Measurements from ENCODE around the gene DCAF17.

DCAF17 gene

GRCh38 chr2:171393487-171393886 is 40.5 kb upstream of the DCAF17 start:
- no peak for FAIRE-seq
- TF ChIP-seq, protein P1, sequence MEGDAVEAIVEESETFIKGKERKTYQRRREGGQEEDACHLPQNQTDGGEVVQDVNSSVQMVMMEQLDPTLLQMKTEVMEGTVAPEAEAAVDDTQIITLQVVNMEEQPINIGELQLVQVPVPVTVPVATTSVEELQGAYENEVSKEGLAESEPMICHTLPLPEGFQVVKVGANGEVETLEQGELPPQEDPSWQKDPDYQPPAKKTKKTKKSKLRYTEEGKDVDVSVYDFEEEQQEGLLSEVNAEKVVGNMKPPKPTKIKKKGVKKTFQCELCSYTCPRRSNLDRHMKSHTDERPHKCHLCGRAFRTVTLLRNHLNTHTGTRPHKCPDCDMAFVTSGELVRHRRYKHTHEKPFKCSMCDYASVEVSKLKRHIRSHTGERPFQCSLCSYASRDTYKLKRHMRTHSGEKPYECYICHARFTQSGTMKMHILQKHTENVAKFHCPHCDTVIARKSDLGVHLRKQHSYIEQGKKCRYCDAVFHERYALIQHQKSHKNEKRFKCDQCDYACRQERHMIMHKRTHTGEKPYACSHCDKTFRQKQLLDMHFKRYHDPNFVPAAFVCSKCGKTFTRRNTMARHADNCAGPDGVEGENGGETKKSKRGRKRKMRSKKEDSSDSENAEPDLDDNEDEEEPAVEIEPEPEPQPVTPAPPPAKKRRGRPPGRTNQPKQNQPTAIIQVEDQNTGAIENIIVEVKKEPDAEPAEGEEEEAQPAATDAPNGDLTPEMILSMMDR (IDR thresholded peaks at IDR 0.05; ENCODE audit: insufficient read depth, missing control alignments), result no peak
- no peak for DNase-seq (ENCODE audit: insufficient read length, low spot score)

DNA sequence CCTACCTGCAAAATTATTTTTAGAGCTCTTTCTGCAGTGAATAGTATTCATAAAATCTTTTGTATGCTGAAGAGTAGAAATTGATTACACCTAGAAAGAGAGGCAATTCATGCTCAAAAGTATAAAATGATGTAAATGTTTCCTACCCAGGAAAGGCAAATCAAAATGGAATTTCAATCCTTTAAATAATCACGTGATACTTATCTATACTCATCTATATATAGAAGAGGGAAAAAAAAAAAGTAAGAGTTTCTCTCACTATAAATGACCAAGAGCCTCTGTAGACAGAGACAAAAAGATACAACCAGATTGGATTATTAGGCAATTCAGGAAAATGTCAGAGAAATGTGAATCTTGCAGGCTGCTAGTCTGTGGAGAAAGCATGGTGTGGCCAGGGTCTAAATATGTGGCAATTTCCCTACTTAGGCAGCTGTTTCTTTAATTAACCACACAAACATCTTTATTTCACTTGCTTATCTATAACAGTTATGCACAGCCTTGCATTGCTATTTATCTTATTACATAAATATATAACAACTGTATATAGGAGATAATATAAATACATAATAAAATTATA is 39.8 kb upstream of the DCAF17 start:
- TF ChIP-seq, protein P1 (IDR thresholded peaks at IDR 0.05; ENCODE audit: insufficient read depth, missing control alignments), result no peak
- FAIRE-seq, result no peak
- no peak for DNase-seq (ENCODE audit: insufficient read length, low spot score)

GRCh38 chr2:171399292-171399691 is 34.7 kb upstream of the DCAF17 start:
- FAIRE-seq, result peak; percentile 56
- TF ChIP-seq, protein P1 (IDR thresholded peaks at IDR 0.05; ENCODE audit: insufficient read depth, missing control alignments), result no peak
- DNase-seq (ENCODE audit: insufficient read length, low spot score), result no peak

DNA sequence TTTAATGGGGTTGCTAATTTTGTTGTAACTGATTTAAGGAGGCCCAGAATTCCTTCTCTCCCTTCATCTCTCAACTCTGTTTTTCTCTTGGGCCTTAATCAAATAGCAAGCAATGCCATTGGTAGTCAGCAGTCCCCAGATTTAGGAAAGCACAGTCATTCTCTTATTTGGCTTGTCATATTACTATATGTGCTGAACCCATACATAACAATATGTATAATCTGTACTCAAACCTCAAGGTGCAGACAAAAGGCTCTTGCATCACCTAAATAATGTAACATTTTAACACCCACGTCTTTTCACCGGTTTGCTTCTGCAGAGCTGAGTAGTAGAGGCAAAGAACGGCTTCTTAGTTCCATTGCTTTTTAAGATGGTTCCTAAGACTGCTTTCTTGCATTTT is 33.6 kb upstream of the DCAF17 start:
- FAIRE-seq, result no peak

GRCh38 chr2:171401947-171402346 is 32.1 kb upstream of the DCAF17 start:
- TF ChIP-seq, protein P1 (IDR thresholded peaks at IDR 0.05; ENCODE audit: insufficient read depth, missing control alignments), result no peak
- DNase-seq (ENCODE audit: insufficient read length, low spot score) (no peak), FAIRE-seq (no peak)

More for the DNA sequence above, 33.6 kb upstream of the DCAF17 start:
- TF ChIP-seq, protein P1 (IDR thresholded peaks at IDR 0.05; ENCODE audit: insufficient read depth, missing control alignments), result no peak
- no peak for DNase-seq (ENCODE audit: insufficient read length, low spot score)

GRCh38 chr2:171402906-171403580 is 31.0 kb upstream of the DCAF17 start:
- DNase-seq (ENCODE audit: insufficient read length, low spot score) (no peak), FAIRE-seq (no peak)
- TF ChIP-seq, protein P1 (IDR thresholded peaks at IDR 0.05; ENCODE audit: insufficient read depth, missing control alignments), result no peak

- TF ChIP-seq, protein P1 (IDR thresholded peaks at IDR 0.05; ENCODE audit: insufficient read depth, missing control alignments), result no peak
- FAIRE-seq (peak; percentile 73), DNase-seq (ENCODE audit: insufficient read length, low spot score) (no peak)
Observed at GRCh38 chr2:171404261-171404660, 29.8 kb upstream of the DCAF17 start.

Data from D721Med (cell line).